ENCODE results near the gene NDUFS5. TPM values are rescaled to one million over a fixed set of nuclear protein-coding genes. Genes with fewer than 3 reads are reported as not detected.
"Not testable (repeated sequence)": the region's sequence is repeated elsewhere in the genome, so short reads cannot be mapped to it uniquely, and the experiment has no call there.

Gene NDUFS5
- total RNA-seq, 1 donor from 2014 or later, result 496 TPM

DNA sequence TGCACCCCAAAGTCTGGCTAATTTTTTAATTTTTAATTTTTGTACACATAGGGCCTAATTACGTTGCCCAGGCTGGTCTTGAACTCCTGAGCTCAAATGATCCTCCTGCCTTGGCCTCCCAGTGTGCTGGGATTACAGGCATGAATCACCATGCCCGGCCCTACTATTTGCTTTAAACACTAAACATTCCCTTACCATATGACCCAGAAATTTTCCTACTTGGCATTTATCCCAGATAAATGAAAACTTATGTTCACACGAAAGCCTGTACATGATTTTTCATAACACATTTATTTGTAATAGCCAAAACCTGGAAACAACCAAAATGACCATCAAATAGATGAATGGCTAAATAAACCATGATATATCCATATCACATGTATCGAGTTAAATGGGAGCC, 35.8 kb downstream of the NDUFS5 start:
- DNase-seq (ENCODE audit: extremely low read depth, low read depth, low spot score), result no peak

- no peak for DNase-seq (ENCODE audit: extremely low read depth, low read depth, low spot score)
These were observed 37.0 kb downstream of the NDUFS5 start for GRCh38 chr1:39063191-39063590.

DNA sequence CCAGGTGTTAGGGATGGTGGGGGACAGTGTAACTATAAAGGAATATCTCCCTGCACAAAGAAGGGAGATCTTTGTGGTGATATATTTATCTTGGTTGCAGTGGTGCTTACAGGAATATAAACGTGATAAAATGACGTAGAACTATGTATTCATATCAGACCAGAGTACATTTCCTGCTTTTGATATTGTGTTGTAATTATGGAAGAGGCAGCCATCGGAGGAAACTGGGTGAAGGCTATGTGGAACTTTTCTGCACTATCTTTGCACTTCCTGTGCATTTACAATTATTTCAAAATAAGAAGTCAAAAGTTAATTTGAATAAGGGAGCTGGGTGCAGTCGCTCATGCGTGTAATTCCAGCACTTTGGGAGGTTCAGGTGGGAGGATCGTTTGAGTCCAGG, 37.6 kb downstream of the NDUFS5 start:
- no peak for DNase-seq (ENCODE audit: extremely low read depth, low read depth, low spot score)

- no peak for DNase-seq (ENCODE audit: extremely low read depth, low read depth, low spot score)
These were observed 39.4 kb downstream of the NDUFS5 start for GRCh38 chr1:39065542-39065941.

DNA sequence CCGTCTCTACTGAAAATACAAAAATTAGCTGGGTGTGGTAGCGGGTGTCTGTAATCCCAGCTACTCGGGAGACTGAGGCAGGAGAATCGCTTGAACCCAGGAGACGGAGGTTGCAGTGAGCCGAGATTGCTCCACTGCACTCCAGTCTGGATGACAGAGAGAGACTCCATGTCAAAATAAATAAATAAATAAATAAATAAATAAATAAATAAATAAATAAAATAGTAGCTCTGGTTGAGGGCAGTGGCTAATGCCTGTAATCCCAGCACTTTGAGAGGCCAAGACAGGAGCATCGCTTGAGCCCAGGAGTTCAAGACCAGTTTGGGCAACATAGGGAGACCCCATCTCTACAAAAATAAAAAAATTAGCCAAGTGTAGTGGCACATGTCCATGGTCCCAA, 42.1 kb downstream of the NDUFS5 start:
- DNase-seq (ENCODE audit: extremely low read depth, low read depth, low spot score), result not testable (repeated sequence)

- DNase-seq (ENCODE audit: extremely low read depth, low read depth, low spot score), result not testable (repeated sequence)
These were observed 45.4 kb downstream of the NDUFS5 start for GRCh38 chr1:39071557-39071956.

DNA sequence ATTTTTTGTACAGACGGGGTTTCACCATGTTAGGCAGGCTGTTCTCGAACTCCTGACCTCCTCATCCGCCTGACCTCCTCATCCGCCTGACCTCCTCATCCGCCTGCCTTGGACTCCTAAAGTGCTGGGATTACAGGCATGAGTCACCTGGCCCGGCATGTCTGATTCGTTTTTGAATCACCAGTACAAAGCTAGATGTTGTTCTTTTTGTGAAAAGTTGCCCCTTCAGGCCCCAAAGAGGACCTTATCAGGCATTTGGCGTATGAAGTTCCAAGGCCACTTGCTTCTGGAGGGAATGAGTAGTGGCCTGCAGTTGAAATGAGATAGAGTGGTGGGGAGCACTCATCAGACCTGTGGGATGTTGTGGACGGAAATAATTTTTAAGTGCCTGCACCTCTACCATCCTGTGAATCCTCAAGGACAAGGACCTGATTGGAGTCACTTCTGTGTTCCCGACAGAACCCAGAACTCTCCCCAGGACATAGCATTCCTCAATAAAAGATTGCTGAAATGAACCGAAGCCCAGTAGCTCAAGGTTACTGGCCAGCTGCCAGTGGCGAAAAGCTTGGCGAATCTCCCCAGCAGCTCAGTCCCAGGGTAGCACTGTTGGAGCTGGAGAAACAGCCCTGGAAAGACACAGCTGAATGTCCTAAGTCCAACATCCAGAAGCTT, 50.1 kb downstream of the NDUFS5 start:
- DNase-seq (ENCODE audit: extremely low read depth, low read depth, low spot score), result no peak

GRCh38 chr1:39076799-39077148, 50.6 kb downstream of the NDUFS5 start:
- DNase-seq (ENCODE audit: extremely low read depth, low read depth, low spot score), result no peak

GRCh38 chr1:39080269-39080826, 54.2 kb downstream of the NDUFS5 start:
- no peak for DNase-seq (ENCODE audit: extremely low read depth, low read depth, low spot score)

DNA sequence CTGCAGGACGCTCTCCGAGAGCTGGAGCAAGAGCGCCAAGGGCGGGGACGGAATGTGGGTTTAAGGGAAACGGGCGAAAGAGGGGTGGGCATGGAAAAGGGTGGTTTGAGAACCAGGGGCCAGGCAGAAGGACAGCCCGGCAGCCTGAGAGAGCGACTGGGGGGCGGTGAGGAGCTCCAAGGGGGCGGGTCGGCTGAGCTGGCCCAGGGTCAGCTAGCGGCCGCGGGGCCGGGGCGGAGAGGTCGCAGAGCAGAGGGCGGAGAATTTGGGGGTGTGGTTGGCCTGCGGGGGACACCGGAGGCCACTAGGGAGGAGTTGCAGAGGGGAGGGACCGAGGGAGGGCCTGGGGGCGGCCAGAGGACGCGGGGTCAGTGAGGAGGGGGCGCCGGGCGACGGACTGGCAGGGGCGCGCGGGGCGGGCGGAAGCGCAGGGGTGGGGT, 54.7 kb downstream of the NDUFS5 start:
- no peak for DNase-seq (ENCODE audit: extremely low read depth, low read depth, low spot score)

- no peak for DNase-seq (ENCODE audit: extremely low read depth, low read depth, low spot score)
These were observed 55.3 kb downstream of the NDUFS5 start for GRCh38 chr1:39081271-39082009.

DNA sequence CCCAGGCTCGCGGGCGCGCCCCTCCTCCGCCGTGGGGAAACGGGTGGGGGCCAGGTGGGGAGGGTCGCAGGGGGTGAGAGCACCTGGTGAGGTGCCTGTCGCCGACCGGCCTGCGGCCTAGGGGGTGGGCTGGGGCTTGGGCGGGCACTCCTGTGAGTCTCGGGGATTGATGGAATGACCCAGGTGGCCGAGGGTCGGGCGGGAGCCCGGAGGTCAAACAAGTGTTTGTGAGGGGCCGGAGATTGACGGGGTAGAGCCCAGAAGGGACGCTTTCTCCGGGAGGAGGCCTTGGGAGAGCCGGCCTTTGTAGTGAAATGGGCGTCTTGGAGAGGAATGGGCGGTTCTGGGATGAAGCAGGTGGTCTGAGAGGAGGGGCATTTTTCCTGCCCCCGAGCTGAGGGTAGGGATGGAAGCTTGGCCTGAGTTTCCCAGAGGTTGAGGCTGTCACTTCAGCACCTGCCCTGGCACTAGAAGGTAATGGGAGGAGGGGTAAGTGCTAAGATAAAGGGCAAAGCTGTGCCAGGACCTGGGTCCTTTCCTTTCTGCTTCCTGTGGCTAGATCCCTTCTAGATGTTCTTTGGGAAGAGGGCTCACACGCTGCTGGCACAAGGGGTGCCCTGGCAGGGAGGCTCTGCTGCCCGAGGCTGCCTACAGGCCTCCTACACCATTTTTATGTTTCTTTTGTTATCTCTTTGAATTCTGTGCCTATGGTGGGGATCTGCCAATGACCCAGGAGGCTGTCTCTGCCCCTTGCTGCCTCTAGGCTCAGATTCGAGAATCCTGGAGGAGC, 56.1 kb downstream of the NDUFS5 start:
- no peak for DNase-seq (ENCODE audit: extremely low read depth, low read depth, low spot score)

- no peak for DNase-seq (ENCODE audit: extremely low read depth, low read depth, low spot score)
These were observed 56.8 kb downstream of the NDUFS5 start for GRCh38 chr1:39082811-39083576.

DNA sequence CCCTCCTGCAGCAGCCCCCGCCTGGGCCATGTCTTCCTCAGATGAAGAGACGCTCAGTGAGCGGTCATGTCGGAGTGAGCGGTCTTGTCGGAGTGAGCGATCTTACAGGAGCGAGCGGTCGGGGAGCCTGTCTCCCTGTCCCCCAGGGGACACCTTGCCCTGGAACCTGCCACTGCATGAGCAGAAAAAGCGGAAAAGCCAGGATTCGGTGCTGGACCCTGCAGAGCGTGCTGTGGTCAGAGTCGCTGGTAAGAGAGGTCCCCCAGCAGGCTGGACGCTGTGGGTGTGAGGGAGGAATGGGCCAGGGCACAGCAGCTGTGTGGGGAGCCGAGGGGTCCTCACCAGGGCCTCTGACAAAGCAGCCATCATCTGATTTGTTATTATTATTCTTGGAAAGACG, 58.0 kb downstream of the NDUFS5 start:
- no peak for DNase-seq (ENCODE audit: extremely low read depth, low read depth, low spot score)

Other genes starting within 250 kb of the NDUFS5 start
- 39.8 and 43.9 TPM in 2 replicates for gene RRAGC, start 166.6 kb upstream of the NDUFS5 start, total RNA-seq
- gene MYCBP, start 153.0 kb upstream of the NDUFS5 start, total RNA-seq, result 10.2 and 14.3 TPM in 2 replicates
- not detected in 2 replicates for gene GJA9, start 144.8 kb upstream of the NDUFS5 start, total RNA-seq
- gene RHBDL2, start 84.5 kb upstream of the NDUFS5 start, total RNA-seq, result 0.12 TPM in 1 of 2 replicates, not detected in the other
- gene AKIRIN1, start 35.1 kb upstream of the NDUFS5 start, total RNA-seq, result 46.7 and 51.6 TPM in 2 replicates
- gene MACF1, start 178.3 kb downstream of the NDUFS5 start, total RNA-seq, result 522 and 612 TPM in 2 replicates